ENCODE measurements around the gene APH1B.

The APH1B gene

DNA sequence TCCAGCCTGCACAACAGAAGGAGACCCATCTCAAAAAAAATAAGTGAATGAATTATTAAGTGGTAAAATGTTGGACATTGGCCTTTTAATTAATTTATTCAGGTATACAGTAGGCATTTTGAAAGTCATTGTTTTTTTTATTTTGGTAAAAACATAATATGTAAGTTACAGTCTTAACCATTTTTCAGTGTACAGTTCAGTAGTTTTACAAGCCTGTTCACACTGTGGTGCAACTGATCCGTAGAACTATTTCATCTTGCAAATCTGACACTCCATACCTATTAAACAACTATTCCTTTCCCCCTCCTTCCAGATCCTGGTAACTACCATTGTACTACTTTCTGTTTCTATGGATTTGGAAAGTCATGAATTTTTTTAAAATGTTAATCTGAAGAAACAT is 36.1 kb upstream of the APH1B start:
- no peak for TF ChIP-seq JUND (IDR thresholded peaks at IDR 0.05; ENCODE audit: low read depth)
- DNase-seq (ENCODE audit: low read depth in 1 of 2, low spot score in 1 of 2) = no peak
- in situ Hi-C loops (cut with HindIII; ENCODE audit: low pct_unique_long_range_greater_than_20kb, low sequenced_read_pairs) = no loop called here

DNA sequence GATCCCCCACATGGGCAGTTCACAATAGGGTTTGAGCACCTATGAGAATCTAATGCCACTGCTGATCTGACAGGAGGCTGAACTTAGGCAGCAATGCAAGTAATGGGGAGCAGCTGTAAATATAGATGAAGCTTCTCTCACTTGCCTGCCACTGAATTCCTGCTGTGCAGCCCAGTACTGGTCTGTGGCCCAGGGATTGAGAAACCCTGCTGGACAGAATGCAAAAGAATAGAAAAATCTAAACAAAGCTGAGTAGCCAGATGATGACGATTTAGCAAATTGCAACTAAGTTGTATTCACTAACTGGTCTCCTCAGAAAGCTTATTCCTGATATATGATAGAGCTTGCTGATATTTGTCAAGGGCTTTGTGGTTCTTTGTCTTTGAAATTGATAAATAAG is 34.3 kb upstream of the APH1B start:
- no peak for TF ChIP-seq JUND (IDR thresholded peaks at IDR 0.05; ENCODE audit: low read depth)
- in situ Hi-C loops (cut with HindIII; ENCODE audit: low pct_unique_long_range_greater_than_20kb, low sequenced_read_pairs) = no loop called here
- DNase-seq (ENCODE audit: low read depth in 1 of 2, low spot score in 1 of 2) = no peak

DNA sequence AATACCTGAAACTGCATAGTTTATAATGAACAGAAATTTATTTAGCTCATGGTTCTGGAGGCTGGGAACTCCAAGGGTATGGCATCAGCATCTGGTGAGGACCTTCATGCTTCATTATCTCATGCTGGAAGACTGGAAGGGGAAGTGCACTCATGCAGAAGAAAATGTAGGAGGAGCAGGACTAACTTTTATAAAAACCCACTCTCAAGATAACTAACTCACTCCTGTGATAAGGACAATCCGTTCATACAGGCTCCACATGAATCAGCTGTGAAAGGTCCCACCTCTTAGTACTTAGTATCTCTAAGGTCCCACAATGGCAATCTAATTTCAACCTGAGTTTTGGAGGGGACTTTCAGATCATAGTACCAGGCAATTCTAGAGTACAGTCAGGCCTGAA is 33.6 kb upstream of the APH1B start:
- in situ Hi-C loops (cut with HindIII; ENCODE audit: low pct_unique_long_range_greater_than_20kb, low sequenced_read_pairs) = no loop called here
- no peak for TF ChIP-seq JUND (IDR thresholded peaks at IDR 0.05; ENCODE audit: low read depth)
- DNase-seq (ENCODE audit: low read depth in 1 of 2, low spot score in 1 of 2) = no peak

DNA sequence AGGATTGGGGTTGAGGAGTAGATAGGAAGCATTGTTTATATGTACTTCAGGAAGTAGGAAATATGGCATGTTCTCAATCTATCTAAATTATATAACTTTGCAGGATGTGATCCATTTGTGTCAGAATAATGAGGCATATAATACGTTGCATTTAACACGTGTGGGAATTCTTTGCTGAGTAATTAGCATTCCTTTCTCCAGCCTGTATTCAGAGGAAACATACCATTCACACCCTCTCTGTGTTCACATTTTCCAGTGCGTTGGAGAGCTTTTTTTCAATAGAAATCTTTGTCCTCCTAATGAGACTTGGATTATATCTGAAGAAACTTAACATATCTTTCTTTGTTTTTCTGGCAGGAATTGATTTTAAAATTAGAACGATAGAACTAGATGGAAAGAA is 33.0 kb upstream of the APH1B start:
- in situ Hi-C loops (cut with HindIII; ENCODE audit: low pct_unique_long_range_greater_than_20kb, low sequenced_read_pairs) = no loop called here

DNA sequence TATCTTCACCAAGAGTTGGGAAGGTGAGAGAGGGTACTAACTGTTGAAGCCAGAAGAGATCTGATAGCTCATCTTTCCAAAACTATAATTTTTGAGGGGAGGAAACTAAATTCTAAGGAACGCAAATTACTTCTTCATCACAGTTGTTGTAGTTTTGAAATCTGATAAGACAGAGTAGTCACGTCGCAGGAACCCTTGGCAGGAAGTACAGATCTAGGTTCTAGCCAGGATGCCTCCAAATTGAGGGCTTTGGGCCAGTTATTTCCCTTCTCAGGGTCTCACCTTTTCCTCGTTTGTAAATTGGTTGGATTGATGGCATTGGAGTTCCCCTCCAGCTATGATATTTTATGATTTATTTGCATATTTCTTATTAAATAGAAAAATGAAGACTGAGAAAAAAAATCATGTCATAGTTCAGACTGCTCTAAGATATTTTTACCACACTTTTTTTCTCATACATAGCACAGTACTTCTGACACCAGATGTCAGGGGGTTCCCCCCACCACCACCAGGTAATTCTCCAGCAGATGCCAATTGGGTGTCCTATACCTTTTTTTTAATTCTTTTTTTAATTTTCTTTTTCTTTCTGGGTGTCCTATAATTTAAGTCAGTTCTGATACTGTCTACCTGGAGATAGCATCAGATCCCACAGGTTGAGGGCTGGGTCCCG is 32.3 kb upstream of the APH1B start:
- TF ChIP-seq JUND (IDR thresholded peaks at IDR 0.05; ENCODE audit: low read depth) = no peak
- DNase-seq (ENCODE audit: low read depth in 1 of 2, low spot score in 1 of 2) = no peak
- in situ Hi-C loops (cut with HindIII; ENCODE audit: low pct_unique_long_range_greater_than_20kb, low sequenced_read_pairs) = no loop called here

More for the DNA sequence above, 33.0 kb upstream of the APH1B start:
- no peak for DNase-seq (ENCODE audit: low read depth in 1 of 2, low spot score in 1 of 2)
- no peak for TF ChIP-seq JUND (IDR thresholded peaks at IDR 0.05; ENCODE audit: low read depth)

DNA sequence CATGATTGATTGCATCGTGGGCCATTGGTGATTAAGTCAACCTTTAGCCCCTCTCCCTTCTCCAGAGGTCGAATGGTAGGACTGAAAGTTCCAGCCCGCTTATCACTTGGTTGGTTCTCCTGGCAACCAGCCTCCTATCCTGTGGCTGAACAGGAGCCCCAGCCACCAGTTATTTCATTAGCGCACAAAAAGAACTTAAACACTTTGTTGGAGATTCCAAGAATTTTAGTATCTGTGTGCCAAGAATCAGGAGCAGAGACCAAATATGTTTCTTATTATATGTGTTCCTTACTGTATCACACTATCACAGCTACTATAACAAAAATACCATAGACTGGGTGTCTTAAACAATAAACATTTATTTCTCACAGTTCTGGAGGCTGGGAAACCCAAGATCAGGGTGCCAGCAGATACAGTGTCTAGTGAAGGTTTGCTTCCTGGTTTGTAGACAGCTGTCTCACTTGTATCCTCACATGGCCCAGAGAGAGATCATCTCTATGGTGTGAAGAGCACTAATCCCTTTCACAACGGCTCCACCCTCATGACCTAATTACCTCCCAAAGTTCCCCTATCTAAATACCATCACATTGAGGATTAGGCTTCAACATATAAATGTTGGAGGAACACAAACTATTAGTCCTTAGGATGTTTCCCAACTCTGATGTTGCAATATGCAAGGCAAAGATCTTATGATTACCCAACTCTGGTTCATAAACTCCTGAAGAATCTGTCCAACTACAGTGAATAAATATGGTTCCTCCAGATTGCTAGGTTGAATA is 30.5 kb upstream of the APH1B start:
- in situ Hi-C loops (cut with HindIII; ENCODE audit: low pct_unique_long_range_greater_than_20kb, low sequenced_read_pairs) = no loop called here
- TF ChIP-seq JUND (IDR thresholded peaks at IDR 0.05; ENCODE audit: low read depth) = no peak
- DNase-seq (ENCODE audit: low read depth in 1 of 2, low spot score in 1 of 2) = peak in 1 of 2 experiments; percentile 45

DNA sequence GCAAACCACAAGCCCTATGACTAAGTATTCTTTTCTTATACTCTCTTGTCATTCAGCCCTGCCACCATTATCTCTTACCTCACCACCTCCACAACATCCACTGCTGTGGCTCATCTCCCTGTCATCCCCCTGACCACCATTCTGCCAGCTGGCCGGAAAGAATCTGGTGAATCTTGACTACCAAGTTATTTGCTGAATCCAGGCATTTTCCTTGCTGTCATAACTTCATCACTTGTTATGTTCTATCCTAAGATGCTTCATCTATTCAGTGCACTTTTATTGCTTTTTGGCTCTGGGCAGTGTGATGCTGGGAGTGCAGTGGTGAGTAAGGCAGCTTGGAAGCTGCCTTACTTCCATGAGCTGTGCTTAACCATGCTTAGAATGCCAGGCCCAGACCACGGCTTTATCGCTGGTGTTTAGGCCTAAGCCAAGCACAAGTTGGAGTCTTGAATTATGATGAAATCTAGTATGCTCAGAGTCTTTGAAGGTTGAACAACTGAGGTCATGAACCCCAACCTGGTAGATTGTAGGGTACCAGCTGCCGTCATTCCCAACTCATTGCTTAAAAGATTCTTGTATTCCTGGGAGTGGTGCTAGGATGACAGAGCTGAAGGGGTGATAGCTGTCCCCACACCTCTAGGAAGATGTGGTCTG is 27.0 kb upstream of the APH1B start:
- DNase-seq (ENCODE audit: low read depth in 1 of 2, low spot score in 1 of 2) = no peak
- in situ Hi-C loops (cut with HindIII; ENCODE audit: low pct_unique_long_range_greater_than_20kb, low sequenced_read_pairs) = no loop called here
- no peak for TF ChIP-seq JUND (IDR thresholded peaks at IDR 0.05; ENCODE audit: low read depth)

DNA sequence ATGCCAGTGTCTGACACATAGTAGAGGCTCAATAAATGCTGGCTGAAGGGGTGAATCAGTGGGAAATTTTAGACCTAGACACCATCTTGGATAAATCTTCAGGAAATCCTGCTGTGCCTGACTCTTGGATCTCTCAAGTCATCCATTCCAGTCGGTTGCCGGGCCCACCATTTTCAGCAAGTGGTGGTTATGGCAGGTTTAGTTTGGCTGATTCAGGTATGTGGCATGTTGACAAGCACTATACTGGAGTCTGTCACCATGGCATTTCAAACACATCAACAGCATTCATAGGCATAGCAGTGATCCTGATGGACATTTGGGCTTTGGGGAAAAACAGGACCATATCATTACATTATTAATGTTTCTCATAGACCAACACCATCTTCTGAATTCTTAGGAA is 25.7 kb upstream of the APH1B start:
- DNase-seq (ENCODE audit: low read depth in 1 of 2, low spot score in 1 of 2) = no peak
- TF ChIP-seq JUND (IDR thresholded peaks at IDR 0.05; ENCODE audit: low read depth) = no peak
- in situ Hi-C loops (cut with HindIII; ENCODE audit: low pct_unique_long_range_greater_than_20kb, low sequenced_read_pairs) = no loop called here

DNA sequence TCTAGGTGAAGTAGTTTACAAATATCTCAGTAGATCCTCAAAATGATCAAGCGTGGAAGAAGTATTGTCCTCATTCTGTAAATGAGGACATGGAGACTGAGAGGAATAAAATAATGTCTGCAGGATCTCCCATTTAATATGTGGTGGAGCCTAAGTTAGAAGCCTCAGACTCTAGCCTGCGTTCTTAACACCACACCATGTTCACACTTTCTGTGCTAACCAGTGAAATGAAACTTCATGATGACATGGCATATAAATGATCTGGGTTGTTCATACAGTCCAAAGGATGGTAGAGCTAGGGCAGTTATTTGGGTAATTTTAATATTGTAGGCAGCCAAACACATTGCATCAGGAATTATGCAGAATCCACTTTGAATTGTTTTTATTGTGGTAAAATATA is 25.1 kb upstream of the APH1B start:
- no peak for TF ChIP-seq JUND (IDR thresholded peaks at IDR 0.05; ENCODE audit: low read depth)
- in situ Hi-C loops (cut with HindIII; ENCODE audit: low pct_unique_long_range_greater_than_20kb, low sequenced_read_pairs) = no loop called here
- no peak for DNase-seq (ENCODE audit: low read depth in 1 of 2, low spot score in 1 of 2)

DNA sequence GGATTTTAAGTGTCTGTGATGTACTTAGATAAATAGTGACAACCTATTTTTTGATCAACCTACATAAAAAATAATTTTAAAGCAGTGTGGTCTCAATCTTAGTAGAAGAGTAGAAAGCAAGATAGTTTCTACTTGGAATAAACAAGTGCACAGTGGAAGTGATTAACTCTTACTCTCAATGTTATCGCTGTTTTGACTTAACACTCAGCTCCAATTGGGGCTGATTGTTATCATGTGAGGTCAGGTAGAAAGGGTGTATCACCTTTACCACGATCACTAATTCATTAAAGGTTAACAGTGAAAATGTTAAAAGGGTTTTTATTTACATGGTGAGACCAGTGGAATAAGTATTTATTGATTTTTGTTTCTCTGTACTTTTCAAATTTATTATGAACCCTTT is 22.4 kb upstream of the APH1B start:
- TF ChIP-seq JUND (IDR thresholded peaks at IDR 0.05; ENCODE audit: low read depth) = no peak
- no peak for DNase-seq (ENCODE audit: low read depth in 1 of 2, low spot score in 1 of 2)
- in situ Hi-C loops (cut with HindIII; ENCODE audit: low pct_unique_long_range_greater_than_20kb, low sequenced_read_pairs) = no loop called here

DNA sequence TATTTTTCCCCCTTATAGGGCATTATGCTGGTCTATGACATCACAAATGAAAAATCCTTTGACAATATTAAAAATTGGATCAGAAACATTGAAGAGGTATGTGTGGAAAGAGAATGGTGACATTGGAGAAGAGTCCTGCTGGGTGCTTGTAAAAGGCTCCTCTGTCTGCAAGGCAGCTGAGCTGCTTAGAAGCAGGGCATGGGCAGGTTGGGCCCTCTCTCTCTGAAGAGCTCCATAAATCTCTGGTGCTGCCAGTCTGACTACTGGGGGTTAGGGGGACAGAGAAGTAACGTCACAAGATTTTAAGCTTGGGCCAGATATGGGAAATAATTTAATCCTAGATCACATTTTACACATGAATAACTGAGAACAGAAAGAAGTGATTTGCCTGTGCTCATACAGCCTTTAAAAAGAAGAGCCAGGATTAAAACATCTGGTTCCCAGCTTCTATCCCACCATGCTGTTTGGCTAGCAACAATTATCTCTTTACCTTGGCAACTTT is 21.9 kb upstream of the APH1B start:
- no peak for TF ChIP-seq JUND (IDR thresholded peaks at IDR 0.05; ENCODE audit: low read depth)
- no peak for DNase-seq (ENCODE audit: low read depth in 1 of 2, low spot score in 1 of 2)
- in situ Hi-C loops (cut with HindIII; ENCODE audit: low pct_unique_long_range_greater_than_20kb, low sequenced_read_pairs) = no loop called here

DNA sequence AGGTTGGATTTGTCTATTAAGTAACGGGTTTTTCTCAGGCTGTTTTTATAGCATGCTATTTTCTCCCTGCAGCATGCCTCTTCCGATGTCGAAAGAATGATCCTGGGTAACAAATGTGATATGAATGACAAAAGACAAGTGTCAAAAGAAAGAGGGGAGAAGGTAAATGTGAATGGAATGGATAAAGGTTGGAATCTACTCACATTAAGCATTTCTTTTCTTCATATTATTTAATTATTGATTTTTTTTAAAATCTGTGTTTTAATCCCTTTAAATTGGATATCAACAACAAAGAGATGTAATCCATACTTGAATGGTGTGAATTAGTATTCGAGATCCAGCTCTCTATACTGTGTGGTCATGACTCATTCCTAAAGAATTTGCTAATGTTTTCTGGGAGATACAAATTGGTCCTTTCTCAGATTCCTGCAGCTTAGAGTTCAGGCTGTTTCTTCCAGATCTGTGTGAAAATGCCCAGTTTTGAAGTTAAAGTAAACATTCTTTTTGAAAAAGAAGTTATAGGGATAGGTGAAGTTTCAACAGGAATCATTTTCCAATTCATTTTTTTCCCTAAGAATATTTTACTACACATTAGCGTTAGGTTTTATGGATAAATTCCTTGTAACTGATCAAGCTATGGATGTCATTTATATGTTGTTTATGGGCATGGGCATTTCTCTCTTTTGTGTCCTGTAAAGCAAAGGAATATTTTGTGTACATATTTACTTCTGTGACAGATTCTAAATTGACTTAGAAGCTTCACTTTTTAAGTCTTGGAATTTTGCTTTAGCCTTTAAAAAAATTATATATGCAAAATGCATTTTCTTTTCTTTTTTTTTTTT is 20.8 kb upstream of the APH1B start:
- no peak for TF ChIP-seq JUND (IDR thresholded peaks at IDR 0.05; ENCODE audit: low read depth)
- no peak for DNase-seq (ENCODE audit: low read depth in 1 of 2, low spot score in 1 of 2)
- in situ Hi-C loops (cut with HindIII; ENCODE audit: low pct_unique_long_range_greater_than_20kb, low sequenced_read_pairs) = no loop called here
